Activated naive CD8-positive, alpha-beta T cell treated with anti-CD3 and anti-CD28 coated beads, Interleukin-2, amount 50 U/mL, for 24 hours (primary cell): ENCODE measurements around the gene CNOT4.
A peak's percentile ranks its signal among the peaks of the same experiment; 100 is the strongest.
"Not testable (repeated sequence)": the region's sequence is repeated elsewhere in the genome, so short reads cannot be mapped to it uniquely, and the experiment has no call there.

Experiments used
- ATAC-seq: fragments of 150-1000 bp; cut with Tn5 transposase; one replicate; pipeline ENCODE4 v1.10.0; 2021
- DNase-seq: peaks from one replicate; pipeline ENCODE4 v3.0.0; 2021
- H3K27ac Mint-ChIP-seq: one replicate; pipeline ENCODE4 v1.8.0; 2021; ENCODE audit warnings: mild to moderate bottlenecking, mixed read lengths
- H3K27me3 Mint-ChIP-seq: one replicate; pipeline ENCODE4 v1.8.0; 2021; ENCODE audit warnings: mixed read lengths
- H3K36me3 Mint-ChIP-seq: one replicate; pipeline ENCODE4 v1.8.0; 2021; ENCODE audit warnings: low read depth, mixed read lengths
- H3K4me1 Mint-ChIP-seq: one replicate; pipeline ENCODE4 v1.8.0; 2021; ENCODE audit warnings: mixed read lengths
- H3K4me3 Mint-ChIP-seq: one replicate; pipeline ENCODE4 v1.8.0; 2021; ENCODE audit warnings: mild to moderate bottlenecking, moderate library complexity, mixed read lengths
- H3K9me3 Mint-ChIP-seq: one replicate; pipeline ENCODE4 v1.8.0; 2021; ENCODE audit warnings: mixed read lengths

CNOT4 gene

GRCh38 chr7:135362871-135363270 is 147.0 kb downstream of the CNOT4 start:
- peaks cover 10% of the 10 kb centered on the region for H3K9me3 Mint-ChIP-seq
- ATAC-seq (no peak), DNase-seq (no peak)
- H3K27ac Mint-ChIP-seq, result no peak overlapping the region
- no peaks in the 10 kb centered on the region for H3K4me1 Mint-ChIP-seq
- H3K36me3 Mint-ChIP-seq, result peaks cover 20% of the 10 kb centered on the region
- no peaks in the 10 kb centered on the region for H3K27me3 Mint-ChIP-seq
- H3K4me3 Mint-ChIP-seq, result no peak overlapping the region

GRCh38 chr7:135361788-135362187 is 148.1 kb downstream of the CNOT4 start:
- H3K9me3 Mint-ChIP-seq, result peaks cover 10% of the 10 kb centered on the region
- H3K4me1 Mint-ChIP-seq, result no peaks in the 10 kb centered on the region
- H3K27me3 Mint-ChIP-seq, result no peaks in the 10 kb centered on the region
- ATAC-seq (no peak), DNase-seq (no peak)
- H3K4me3 Mint-ChIP-seq, result no peak overlapping the region
- peaks cover 20% of the 10 kb centered on the region for H3K36me3 Mint-ChIP-seq
- no peak overlapping the region for H3K27ac Mint-ChIP-seq

- H3K9me3 Mint-ChIP-seq, result peaks cover 10% of the 10 kb centered on the region
- H3K27me3 Mint-ChIP-seq, result peaks cover 3% of the 10 kb centered on the region
- no peak overlapping the region for H3K4me3 Mint-ChIP-seq
- DNase-seq, result no peak
- ATAC-seq, result no peak
- no peaks in the 10 kb centered on the region for H3K4me1 Mint-ChIP-seq
- H3K27ac Mint-ChIP-seq, result no peak overlapping the region
- H3K36me3 Mint-ChIP-seq, result peaks cover 20% of the 10 kb centered on the region
Observed at GRCh38 chr7:135359615-135360014, 150.3 kb downstream of the CNOT4 start.

- H3K4me3 Mint-ChIP-seq, result no peak overlapping the region
- ATAC-seq (no peak), DNase-seq (no peak)
- peaks cover 3% of the 10 kb centered on the region for H3K27me3 Mint-ChIP-seq
- no peak overlapping the region for H3K27ac Mint-ChIP-seq
- no peaks in the 10 kb centered on the region for H3K9me3 Mint-ChIP-seq
- no peaks in the 10 kb centered on the region for H3K36me3 Mint-ChIP-seq
- no peaks in the 10 kb centered on the region for H3K4me1 Mint-ChIP-seq
Observed at GRCh38 chr7:135355377-135356048, 154.4 kb downstream of the CNOT4 start.

GRCh38 chr7:135353832-135354231 is 156.1 kb downstream of the CNOT4 start:
- DNase-seq (no peak), ATAC-seq (no peak)
- H3K4me3 Mint-ChIP-seq, result no peak overlapping the region
- H3K36me3 Mint-ChIP-seq, result no peaks in the 10 kb centered on the region
- H3K27me3 Mint-ChIP-seq, result peaks cover 3% of the 10 kb centered on the region
- no peaks in the 10 kb centered on the region for H3K4me1 Mint-ChIP-seq
- no peak overlapping the region for H3K27ac Mint-ChIP-seq
- no peaks in the 10 kb centered on the region for H3K9me3 Mint-ChIP-seq

- H3K4me3 Mint-ChIP-seq, result no peak overlapping the region
- no peaks in the 10 kb centered on the region for H3K9me3 Mint-ChIP-seq
- H3K27ac Mint-ChIP-seq, result no peak overlapping the region
- no peaks in the 10 kb centered on the region for H3K4me1 Mint-ChIP-seq
- H3K36me3 Mint-ChIP-seq, result no peaks in the 10 kb centered on the region
- no peak for DNase-seq
- no peak for ATAC-seq
- peaks cover 3% of the 10 kb centered on the region for H3K27me3 Mint-ChIP-seq
Observed at GRCh38 chr7:135352285-135352684, 157.6 kb downstream of the CNOT4 start.

- H3K9me3 Mint-ChIP-seq, H3K27ac Mint-ChIP-seq, H3K36me3 Mint-ChIP-seq, H3K4me1 Mint-ChIP-seq, ATAC-seq, H3K4me3 Mint-ChIP-seq, H3K27me3 Mint-ChIP-seq, DNase-seq: not testable (repeated sequence)
Observed at GRCh38 chr7:135351070-135351469, 158.8 kb downstream of the CNOT4 start.

GRCh38 chr7:135349746-135350145 is 160.2 kb downstream of the CNOT4 start:
- ATAC-seq (no peak), DNase-seq (no peak)
- Mint-ChIP-seq H3K9me3 (no peaks in the 10 kb centered on the region), H3K4me3 (no peak overlapping the region), H3K4me1 (no peaks in the 10 kb centered on the region), H3K27ac (no peak overlapping the region), H3K27me3 (peaks cover under 1% of the 10 kb centered on the region), H3K36me3 (no peaks in the 10 kb centered on the region)

GRCh38 chr7:135348493-135348892 is 161.4 kb downstream of the CNOT4 start:
- H3K27me3 Mint-ChIP-seq, result no peaks in the 10 kb centered on the region
- DNase-seq, result no peak
- no peaks in the 10 kb centered on the region for H3K4me1 Mint-ChIP-seq
- ATAC-seq, result no peak
- H3K4me3 Mint-ChIP-seq, result no peak overlapping the region
- no peaks in the 10 kb centered on the region for H3K36me3 Mint-ChIP-seq
- no peaks in the 10 kb centered on the region for H3K9me3 Mint-ChIP-seq
- H3K27ac Mint-ChIP-seq, result no peak overlapping the region

- ATAC-seq (no peak), DNase-seq (no peak)
- Mint-ChIP-seq H3K9me3 (no peaks in the 10 kb centered on the region), H3K27ac (no peak overlapping the region), H3K4me1 (no peaks in the 10 kb centered on the region), H3K27me3 (no peaks in the 10 kb centered on the region), H3K4me3 (no peak overlapping the region), H3K36me3 (no peaks in the 10 kb centered on the region)
Observed at GRCh38 chr7:135343361-135343760, 166.5 kb downstream of the CNOT4 start.

GRCh38 chr7:135342887-135343286 is 167.0 kb downstream of the CNOT4 start:
- Mint-ChIP-seq H3K27ac (no peak overlapping the region), H3K9me3 (no peaks in the 10 kb centered on the region), H3K36me3 (no peaks in the 10 kb centered on the region), H3K27me3 (no peaks in the 10 kb centered on the region), H3K4me3 (no peak overlapping the region), H3K4me1 (no peaks in the 10 kb centered on the region)
- no peak for ATAC-seq
- DNase-seq, result no peak

- no peak for ATAC-seq
- DNase-seq, result no peak
- Mint-ChIP-seq H3K4me1 (no peaks in the 10 kb centered on the region), H3K36me3 (no peaks in the 10 kb centered on the region), H3K9me3 (no peaks in the 10 kb centered on the region), H3K27me3 (no peaks in the 10 kb centered on the region), H3K27ac (no peak overlapping the region), H3K4me3 (no peak overlapping the region)
Observed at GRCh38 chr7:135341049-135341448, 168.9 kb downstream of the CNOT4 start.

GRCh38 chr7:135337977-135338550 is 171.8 kb downstream of the CNOT4 start:
- H3K4me1 Mint-ChIP-seq, result peaks cover 3% of the 10 kb centered on the region

GRCh38 chr7:135337506-135337905 is 172.4 kb downstream of the CNOT4 start:
- H3K27me3 Mint-ChIP-seq, result no peaks in the 10 kb centered on the region
- ATAC-seq (no peak), DNase-seq (no peak)
- H3K4me1 Mint-ChIP-seq, result peaks cover 3% of the 10 kb centered on the region
- H3K36me3 Mint-ChIP-seq, result no peaks in the 10 kb centered on the region
- H3K4me3 Mint-ChIP-seq, result no peak overlapping the region
- H3K9me3 Mint-ChIP-seq, result peaks cover 7% of the 10 kb centered on the region
- H3K27ac Mint-ChIP-seq, result no peak overlapping the region

More at GRCh38 chr7:135337977-135338550, 171.8 kb downstream of the CNOT4 start:
- ATAC-seq, result no peak
- DNase-seq, result no peak
- no peaks in the 10 kb centered on the region for H3K36me3 Mint-ChIP-seq
- no peaks in the 10 kb centered on the region for H3K27me3 Mint-ChIP-seq
- H3K4me3 Mint-ChIP-seq, result no peak overlapping the region
- no peak overlapping the region for H3K27ac Mint-ChIP-seq
- H3K9me3 Mint-ChIP-seq, result peaks cover 3% of the 10 kb centered on the region

GRCh38 chr7:135335628-135336139 is 174.2 kb downstream of the CNOT4 start:
- ATAC-seq, result peak; percentile 47
- DNase-seq, result peak; percentile 44
- Mint-ChIP-seq H3K9me3 (peaks cover 14% of the 10 kb centered on the region), H3K36me3 (no peaks in the 10 kb centered on the region), H3K4me1 (peaks cover 3% of the 10 kb centered on the region), H3K27me3 (no peaks in the 10 kb centered on the region), H3K4me3 (no peak overlapping the region), H3K27ac (no peak overlapping the region)
